Measurements from ENCODE around the gene HMGCR.
"Not testable (repeated sequence)": the region's sequence is repeated elsewhere in the genome, so short reads cannot be mapped to it uniquely, and the experiment has no call there.

The HMGCR gene

GRCh38 chr5:75336615-75337336 is at the start of gene HMGCR:
TSS of gene HMGCR (plus strand) at chr5:75337220. CDS start at chr5:75342606, 5,386 bp downstream.
- peak within 1 kb of the TSS; percentile 75 to 97 (median 92) for H3K27ac ChIP-seq
- H3K4me3 ChIP-seq = peak within 1 kb of the TSS; percentile 75 to 98 (median 82)

- H3K4me3 ChIP-seq, H3K27ac ChIP-seq: not testable (repeated sequence)
Observed at GRCh38 chr5:75291844-75292243, 45.2 kb upstream of the HMGCR start.

GRCh38 chr5:75300084-75300483 is 36.9 kb upstream of the HMGCR start:
- Histone ChIP-seq H3K27ac (no peak overlapping the region), H3K4me3 (no peak overlapping the region)

DNA sequence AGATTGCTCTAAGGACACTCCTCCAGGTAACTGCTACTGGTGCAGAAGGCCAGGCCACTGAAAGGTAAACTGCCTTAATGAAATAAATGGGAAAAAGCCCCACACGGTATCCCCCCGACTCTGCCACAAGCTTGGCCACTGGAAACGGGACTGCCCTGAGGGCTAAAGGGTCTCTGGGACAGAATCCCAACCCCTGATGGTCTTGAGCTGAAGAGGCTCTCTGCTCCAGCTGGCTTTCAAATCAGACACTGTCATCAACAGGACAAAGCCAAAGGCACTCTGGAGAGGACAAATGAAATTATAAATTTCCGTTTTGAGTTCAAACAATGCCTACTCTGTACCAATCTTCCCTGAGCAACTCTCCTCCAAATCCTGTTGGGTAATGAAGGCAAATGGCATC is 33.6 kb upstream of the HMGCR start:
- no peak overlapping the region for H3K4me3 ChIP-seq
- no peak overlapping the region for H3K27ac ChIP-seq

DNA sequence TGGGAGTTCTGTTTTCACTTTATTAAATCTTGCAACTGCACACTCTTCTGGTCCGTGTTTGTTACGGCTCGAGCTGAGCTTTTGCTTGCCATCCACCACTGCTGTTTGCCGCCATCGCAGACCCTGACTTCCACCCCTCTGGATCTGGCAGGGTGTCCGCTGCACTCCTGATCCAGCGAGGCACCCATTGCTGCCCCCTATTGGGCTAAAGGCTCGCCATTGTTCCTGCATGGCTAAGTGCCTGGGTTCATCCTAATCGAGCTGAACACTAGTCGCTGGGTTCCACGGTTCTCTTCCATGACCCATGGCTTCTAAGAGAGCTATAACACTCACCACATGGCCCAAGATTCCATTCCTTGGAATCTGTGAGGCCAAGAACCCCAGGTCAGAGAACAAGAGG is 32.5 kb upstream of the HMGCR start:
- not testable (repeated sequence) for H3K4me3 ChIP-seq, H3K27ac ChIP-seq

DNA sequence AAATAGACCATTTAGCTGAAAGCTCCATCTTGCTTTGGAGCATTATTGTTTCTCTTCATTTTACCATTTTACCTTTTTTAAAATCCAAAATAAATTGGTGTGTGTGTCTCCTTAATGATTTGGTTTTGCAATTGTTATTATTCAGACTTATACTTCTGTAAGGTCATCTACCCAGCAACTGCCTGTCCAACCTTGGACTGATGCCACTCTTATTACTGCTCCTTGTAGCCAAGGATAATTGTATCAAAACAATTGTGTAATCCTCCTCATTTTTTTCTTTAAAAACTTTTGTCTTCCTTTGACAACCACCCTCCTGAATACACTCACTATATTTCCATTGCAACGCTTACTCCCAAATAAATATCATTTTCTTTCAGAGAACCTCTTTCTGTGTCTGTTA is 30.3 kb upstream of the HMGCR start:
- no peak overlapping the region for H3K27ac ChIP-seq
- no peak overlapping the region for H3K4me3 ChIP-seq

DNA sequence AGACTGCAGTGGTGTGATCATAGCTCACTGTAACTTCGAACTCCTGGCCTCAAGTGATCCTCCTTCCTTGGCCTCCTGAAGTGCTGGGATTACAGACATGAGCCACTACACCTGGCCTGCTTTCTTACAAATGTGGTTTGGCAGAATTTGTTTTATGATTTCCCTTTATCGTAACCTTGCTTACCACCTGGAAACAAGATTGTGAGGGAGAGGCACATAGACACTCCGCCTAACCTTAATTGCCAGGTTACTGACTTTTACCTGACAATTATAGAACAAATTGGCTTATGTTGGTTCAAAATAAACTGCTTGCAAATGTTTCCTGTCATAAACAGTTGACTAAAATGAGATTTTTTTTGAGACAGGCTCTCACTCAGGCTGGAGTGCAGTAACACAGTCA is 26.8 kb upstream of the HMGCR start:
- Histone ChIP-seq H3K27ac (no peak overlapping the region), H3K4me3 (no peak overlapping the region)

DNA sequence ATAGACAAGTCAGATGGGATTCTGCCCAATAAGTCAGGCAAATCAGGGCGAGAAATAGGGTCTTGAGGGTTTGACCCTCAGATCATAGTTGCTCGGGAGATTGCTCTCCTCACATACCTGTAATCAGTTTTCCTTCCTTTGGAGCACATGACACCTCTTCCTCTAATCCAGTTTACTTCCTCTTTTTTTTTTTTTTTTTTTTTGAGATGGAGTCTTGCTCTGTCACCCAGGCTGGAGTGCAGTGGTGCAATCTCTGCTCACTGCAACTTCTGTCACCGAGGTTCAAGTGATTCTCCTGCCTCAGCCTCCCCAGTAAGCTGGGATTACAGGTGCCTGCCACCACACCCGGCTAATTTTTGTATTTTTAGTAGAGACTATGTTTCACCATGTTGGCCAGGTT is 17.9 kb upstream of the HMGCR start:
- peak overlapping the region in 2 of 21 experiments; percentile 33 to 52 for H3K27ac ChIP-seq

DNA sequence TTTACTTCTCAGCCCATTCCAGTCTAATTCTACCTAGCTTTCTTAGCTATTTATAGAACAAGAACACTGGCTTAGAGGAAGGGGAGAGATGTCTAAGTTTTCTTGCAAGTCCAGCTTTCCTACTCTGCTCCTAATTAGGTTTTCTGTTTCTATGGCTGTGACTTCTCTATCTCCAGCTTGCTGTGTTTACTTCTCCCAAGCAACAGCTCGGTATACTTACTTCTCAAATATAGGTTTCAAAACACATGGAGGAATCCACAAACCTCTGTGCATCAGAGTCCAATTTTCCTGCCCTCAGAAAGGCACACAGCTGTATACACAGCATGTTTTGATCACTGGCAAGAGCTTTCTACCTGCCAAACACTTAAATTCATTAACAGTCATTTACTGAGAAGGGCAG is 17.4 kb upstream of the HMGCR start:
- peak overlapping the region in 7 of 21 experiments; percentile 0 to 52 (median 27) for H3K27ac ChIP-seq

More for the DNA sequence above, 17.9 kb upstream of the HMGCR start:
- H3K4me3 ChIP-seq = not testable (repeated sequence)

DNA sequence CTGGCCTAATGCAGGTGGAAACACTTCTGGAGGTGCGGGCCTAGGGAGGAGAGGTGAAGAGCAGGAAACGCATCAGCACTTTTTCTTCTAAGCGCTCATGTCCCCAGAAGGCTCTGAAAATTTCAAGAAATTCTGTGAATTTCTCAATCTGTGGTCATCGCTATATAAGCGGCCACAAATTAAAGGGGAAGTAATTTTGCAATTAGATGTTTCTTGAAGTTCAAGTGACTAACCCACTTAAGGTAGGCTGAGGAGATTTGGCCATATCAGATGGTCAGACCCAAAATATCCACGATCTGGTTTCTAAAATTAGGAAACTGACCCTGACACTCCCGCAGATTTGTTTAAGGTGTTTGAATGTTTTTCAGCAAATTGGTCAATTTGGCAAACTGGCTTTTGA is 16.6 kb upstream of the HMGCR start:
- Histone ChIP-seq H3K27ac (peak overlapping the region in 13 of 21 experiments; percentile 0 to 74 (median 49)), H3K4me3 (no peak overlapping the region)

More for the DNA sequence above, 17.4 kb upstream of the HMGCR start:
- H3K4me3 ChIP-seq = no peak overlapping the region

DNA sequence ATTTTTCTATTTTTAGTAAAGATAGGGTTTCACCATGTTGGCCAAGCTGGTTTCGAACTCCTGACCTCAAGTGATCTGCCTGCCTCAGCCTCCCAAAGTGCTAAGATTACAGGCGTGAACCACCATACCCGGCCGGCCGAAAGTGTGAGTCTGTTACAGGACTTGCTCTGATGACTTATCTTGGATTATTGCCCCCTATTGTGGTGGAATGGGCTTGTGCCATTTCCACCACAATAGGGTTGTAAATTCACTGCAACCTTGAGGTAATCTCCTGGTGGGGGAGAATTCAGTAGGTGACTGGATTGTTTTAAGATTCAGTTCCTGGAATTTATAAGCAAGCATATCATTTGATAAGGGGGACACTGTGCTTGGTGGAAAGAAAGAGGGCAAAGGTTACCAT is 15.0 kb upstream of the HMGCR start:
- H3K4me3 ChIP-seq = no peak overlapping the region

GRCh38 chr5:75324791-75325190 is 12.2 kb upstream of the HMGCR start:
- Histone ChIP-seq H3K27ac (no peak overlapping the region), H3K4me3 (no peak overlapping the region)

More for the DNA sequence above, 15.0 kb upstream of the HMGCR start:
- peak overlapping the region in 2 of 21 experiments; percentile 26 to 61 for H3K27ac ChIP-seq

DNA sequence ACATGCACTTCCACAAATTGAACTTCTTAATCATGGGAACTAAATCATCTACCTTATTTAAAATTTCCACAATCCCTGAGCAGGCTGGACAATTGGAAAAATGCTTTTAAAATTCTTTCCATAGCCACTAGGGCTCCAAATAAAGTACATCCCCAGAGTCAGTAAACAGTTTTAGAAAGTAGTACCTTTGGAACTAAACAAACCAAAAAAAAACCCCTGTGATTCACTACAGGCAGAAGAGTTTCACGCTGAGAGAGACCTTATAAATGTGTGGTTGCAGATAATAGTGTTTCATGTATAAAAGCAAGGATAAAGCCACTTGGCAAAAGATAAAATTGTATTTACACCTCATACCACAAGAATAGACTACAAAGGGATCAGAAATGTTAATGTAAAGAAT is 11.8 kb upstream of the HMGCR start:
- Histone ChIP-seq H3K27ac (no peak overlapping the region), H3K4me3 (no peak overlapping the region)

DNA sequence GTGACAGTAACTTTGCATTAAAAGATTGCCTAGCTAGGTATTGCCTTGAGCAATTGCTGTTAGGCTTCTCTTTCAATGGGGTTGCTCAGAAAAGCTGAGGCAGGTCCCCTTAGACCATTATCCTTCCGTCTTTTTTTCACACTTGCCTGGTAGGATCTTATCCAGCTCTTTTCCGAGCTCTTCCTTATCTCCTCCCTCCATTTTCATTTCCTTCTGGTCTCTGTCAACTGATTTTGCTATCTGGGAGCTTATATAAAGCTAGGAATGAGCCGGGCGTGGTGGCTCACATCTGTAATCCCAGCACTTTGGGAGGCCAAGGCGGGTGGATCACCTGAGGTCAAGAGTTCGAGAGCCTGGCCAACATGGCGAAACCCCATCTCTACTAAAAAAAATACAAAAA is 6.6 kb upstream of the HMGCR start:
- Histone ChIP-seq H3K4me3 (no peak overlapping the region), H3K27ac (no peak overlapping the region)

- Histone ChIP-seq H3K27ac (no peak overlapping the region), H3K4me3 (no peak overlapping the region)
Observed at GRCh38 chr5:75331095-75332090, 5.6 kb upstream of the HMGCR start.

DNA sequence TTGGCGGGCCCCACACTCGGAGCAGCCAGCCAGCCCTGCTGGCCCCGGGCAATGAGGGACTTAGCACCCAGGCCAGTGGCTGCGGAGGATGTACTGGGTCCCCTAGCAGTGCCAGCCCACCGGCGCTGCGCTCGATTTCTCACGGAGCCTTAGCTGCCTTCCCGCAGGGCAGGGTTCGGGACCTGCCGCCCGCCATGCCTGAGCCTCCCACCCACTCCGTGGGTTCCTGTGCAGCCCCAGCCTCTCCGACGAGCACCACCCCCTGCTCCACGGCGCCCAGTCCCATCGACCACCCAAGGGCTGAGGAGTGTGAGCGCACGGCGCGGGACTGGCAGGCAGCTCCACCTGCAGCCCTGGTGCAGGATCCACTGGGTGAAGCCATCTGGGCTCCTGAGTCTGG is 3.3 kb upstream of the HMGCR start:
- H3K4me3 ChIP-seq = not testable (repeated sequence)

DNA sequence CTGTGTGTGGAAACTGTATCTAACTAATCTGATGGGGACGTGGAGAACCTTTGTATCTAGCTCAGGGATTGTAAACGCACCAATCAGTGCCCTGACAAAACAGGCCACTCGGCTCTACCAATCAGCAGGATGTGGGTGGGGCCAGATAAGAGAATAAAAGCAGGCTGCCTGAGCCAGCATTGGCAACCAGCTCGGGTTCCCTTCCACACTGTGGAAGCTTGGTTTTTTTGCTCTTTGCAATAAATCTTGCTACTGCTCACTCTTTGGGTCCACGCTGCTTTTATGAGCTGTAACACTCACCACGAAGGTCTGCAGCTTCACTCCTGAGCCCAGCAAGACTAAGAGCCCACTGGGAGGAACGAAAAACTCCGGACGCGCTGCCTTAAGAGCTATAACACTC is 2.6 kb upstream of the HMGCR start:
- not testable (repeated sequence) for H3K27ac ChIP-seq, H3K4me3 ChIP-seq

More for the DNA sequence above, 3.3 kb upstream of the HMGCR start:
- not testable (repeated sequence) for H3K27ac ChIP-seq

DNA sequence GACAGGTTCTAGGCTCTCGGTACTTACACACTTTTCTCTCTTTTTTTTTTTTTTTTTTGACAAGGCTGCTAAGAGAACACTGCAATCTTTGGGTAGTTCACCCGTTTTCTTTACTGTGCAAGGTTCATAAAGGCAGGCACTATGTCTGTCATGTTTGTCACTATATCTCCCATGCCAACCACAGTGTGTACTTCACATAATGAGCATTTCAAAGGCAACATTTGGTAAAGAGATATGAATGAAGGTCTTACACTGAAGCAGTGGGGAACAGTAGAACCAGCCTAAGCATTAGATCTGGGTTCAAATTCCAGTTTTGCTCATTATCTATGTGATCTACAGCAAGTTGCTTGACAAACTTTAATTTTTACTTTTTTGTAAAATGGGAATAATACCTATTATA is 1.5 kb upstream of the HMGCR start:
- peak overlapping the region in 8 of 21 experiments; percentile 81 to 97 (median 90) for H3K27ac ChIP-seq
- no peak overlapping the region for H3K4me3 ChIP-seq

DNA sequence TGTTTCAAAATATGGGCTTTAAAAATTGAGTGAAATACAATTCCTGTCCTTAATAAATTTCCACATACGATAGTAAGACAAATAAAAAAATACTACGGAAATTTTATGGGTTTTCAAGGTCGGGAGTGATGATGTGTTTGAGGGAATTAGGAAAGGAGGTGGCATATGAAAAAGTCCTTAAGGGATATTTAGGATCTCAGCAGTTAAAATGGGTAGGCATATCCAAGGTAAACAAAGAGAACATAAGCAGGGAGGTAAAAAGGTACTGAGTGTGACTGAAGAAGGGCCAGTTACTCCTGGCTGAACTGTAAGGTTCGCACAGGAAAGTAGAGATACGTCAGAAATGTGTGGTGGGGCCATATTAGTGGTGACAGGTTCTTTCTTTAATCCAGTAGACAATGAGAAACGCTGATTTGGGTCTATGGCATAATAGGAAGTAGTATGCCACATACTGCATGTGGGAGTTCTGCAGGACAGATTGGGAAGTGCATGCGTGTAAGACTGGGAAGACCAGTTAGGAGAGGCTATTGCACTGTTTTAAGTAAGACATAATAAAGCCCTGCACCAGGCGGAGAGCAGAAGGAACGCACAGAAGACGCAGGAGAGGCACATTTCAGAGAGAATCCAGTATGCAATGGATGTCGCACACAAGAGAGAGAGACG is 937 bp upstream of the HMGCR start:
- peak overlapping the region; percentile 75 to 98 (median 82) for H3K4me3 ChIP-seq
- peak overlapping the region in 20 of 21 experiments; percentile 57 to 97 (median 90) for H3K27ac ChIP-seq
